Measurements from ENCODE around the gene CHP1.
"Not testable (repeated sequence)": the region's sequence is repeated elsewhere in the genome, so short reads cannot be mapped to it uniquely, and the experiment has no call there.

The CHP1 gene

DNA sequence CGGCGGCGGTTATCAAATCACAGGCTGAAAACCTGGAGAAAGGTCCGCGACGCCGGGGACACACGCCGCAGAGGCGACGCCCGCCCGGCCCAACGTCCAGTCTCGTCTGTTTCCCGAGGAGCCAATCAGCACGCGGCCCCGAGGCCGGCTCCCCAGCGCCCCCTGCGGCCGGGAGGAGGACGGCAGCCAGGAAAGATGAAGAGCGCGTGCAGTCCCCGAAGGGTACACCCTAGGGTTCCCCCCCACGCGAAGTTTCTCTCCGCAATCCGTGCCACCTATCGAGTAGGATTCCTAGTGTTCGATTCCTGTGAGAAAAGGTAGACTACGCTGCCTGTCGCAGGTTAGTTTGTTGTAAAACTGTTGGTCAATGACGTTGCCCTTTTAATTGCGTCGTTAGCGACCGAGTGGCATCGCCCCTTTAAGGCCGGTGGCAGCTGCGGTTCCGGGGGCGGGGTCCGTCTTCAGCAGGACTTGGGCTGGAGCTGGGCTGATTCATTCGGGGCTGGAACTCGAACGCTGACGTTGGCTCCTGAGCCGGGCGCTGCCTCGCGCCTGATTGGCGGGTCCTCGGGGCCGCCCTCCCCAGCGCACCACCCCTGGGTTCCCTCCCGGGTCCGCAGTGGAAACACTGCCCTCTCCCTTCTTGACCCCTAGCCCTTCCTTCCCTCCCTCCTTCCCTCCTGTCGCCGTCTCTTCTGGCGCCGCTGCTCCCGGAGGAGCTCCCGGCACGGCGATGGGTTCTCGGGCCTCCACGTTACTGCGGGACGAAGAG is at the start of gene CHP1, which contains the start of gene EXD1:
Gene CHP1 (plus strand): TSS at position 619 of the 772 bp plus-strand sequence. CDS start 115 bp downstream, at position 734.
Gene EXD1 (minus strand): TSS at position 108 of the 772 bp plus-strand sequence. CDS start 4,182 bp downstream, outside the sequence.
- in situ Hi-C loops (cut with MboI; ENCODE audit: low sequenced_read_pairs), result no loop called here

DNA sequence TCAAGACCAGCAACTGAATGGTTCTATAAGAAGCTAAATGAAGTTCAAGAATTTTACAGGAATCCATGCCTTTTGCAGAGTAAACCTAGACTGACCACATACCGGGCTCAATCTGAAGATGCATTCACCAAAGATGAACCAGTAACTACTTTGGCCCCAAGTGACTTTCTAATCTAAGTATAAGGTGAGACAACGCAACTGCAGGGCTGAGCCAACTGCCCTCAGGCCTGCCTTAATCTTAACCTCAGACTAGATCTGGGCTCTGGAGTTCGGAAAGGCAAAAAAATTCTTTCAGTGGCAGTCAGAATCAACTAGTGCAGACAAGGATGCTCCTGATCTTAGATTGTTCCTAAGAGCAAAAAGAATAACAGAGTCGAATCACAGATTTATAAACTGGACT is 48.8 kb upstream of the CHP1 start:
- in situ Hi-C loops (cut with MboI; ENCODE audit: low sequenced_read_pairs), result loop anchor here (10.0 kb wide), 1 partner anchor 277 kb away; no protein-coding TSS in a partner anchor

DNA sequence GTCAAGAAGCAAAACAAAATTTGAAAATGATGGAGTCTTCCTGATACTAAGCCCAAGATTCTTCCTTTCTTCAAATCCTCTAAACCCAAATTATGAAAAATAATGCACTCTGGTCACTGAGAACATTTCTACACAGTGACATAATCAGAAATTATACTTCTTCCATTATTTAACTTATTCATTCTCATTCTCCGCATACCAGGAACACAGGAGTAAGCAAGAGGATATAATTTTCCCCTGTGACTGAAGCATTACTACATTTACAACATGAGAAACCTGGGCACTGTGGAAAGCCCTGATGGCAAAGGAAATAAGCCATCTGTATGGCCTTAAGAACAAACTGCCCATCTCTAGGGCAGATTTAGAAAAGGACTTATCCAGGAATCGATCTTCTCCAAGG is 47.5 kb upstream of the CHP1 start:
- in situ Hi-C loops (cut with MboI; ENCODE audit: low sequenced_read_pairs), result loop anchor here (10.0 kb wide), 1 partner anchor 279 kb away; no protein-coding TSS in a partner anchor

DNA sequence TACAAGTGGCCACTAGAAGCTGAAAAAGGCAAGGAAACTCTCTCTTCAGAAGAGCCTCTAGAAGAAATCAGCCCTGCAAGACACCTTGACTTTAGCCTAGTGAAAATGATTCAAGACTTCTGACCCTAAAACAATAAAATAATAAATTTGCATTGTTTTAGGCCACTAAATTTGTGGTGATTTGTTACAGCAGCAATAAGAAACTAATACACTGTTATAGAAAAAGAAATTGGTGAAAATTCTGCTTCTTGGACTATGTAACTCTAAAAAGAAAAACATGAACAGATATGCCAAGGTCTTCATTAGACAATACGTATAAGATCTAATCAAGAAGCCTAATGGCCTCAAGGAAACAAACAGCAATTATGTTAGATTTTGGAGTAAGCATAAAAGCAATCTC is 36.6 kb upstream of the CHP1 start:
- in situ Hi-C loops (cut with MboI; ENCODE audit: low sequenced_read_pairs), result no loop called here

DNA sequence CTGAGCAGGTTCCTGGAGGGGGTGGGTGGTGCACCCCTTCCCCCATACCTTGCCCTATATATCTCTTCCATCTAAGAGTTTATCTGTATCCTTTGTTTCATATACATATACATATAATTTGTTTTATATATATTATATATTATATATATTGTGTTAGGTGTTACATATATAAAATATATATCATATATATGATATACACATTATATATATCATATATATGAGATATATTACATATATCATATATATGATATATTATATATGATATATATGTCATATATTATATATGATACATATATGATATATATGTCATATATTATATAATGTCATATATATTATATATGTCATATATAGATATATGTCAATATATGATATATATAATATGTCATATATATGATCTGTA is 31.6 kb upstream of the CHP1 start:
- in situ Hi-C loops (cut with MboI; ENCODE audit: low sequenced_read_pairs), result no loop called here

DNA sequence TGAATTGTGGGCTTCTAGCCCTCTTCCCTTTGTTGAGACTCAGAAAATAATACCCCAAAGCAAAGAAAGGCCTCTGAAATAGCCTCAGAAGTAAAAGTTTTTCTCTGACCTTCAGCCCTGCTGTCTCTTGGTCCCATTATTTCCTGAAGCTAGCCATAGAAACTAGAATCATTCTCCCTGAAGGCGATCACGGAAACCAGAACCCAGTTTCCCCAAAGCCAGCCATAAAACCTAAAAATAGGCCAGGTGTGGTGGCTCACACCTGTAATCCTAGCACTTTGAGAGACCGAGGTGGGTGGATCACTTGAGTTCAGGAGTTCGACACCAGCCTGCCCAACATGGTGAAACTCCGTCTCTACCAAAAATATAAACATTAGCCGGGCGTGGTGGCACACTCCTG is 27.7 kb upstream of the CHP1 start:
- in situ Hi-C loops (cut with MboI; ENCODE audit: low sequenced_read_pairs), result no loop called here

DNA sequence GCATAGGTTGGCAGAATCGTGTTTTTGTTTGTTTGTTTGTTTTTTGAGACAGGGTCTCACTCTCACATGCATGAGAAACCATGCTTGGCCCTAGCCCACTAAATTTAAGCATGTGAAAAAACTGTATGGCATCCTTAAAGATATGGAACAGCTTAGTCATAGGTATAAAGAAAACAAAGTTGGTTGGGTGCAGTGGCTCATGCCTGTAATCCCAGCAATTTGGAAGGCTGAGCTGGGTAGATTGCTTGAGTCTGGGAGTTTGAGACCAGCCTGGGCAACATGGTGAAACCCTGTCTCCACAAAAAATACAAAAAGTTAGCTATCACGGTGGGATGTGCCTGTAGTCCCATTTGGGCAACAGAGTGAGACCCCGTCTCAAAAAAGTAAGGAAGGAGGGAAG is 25.8 kb upstream of the CHP1 start:
- in situ Hi-C loops (cut with MboI; ENCODE audit: low sequenced_read_pairs), result no loop called here

DNA sequence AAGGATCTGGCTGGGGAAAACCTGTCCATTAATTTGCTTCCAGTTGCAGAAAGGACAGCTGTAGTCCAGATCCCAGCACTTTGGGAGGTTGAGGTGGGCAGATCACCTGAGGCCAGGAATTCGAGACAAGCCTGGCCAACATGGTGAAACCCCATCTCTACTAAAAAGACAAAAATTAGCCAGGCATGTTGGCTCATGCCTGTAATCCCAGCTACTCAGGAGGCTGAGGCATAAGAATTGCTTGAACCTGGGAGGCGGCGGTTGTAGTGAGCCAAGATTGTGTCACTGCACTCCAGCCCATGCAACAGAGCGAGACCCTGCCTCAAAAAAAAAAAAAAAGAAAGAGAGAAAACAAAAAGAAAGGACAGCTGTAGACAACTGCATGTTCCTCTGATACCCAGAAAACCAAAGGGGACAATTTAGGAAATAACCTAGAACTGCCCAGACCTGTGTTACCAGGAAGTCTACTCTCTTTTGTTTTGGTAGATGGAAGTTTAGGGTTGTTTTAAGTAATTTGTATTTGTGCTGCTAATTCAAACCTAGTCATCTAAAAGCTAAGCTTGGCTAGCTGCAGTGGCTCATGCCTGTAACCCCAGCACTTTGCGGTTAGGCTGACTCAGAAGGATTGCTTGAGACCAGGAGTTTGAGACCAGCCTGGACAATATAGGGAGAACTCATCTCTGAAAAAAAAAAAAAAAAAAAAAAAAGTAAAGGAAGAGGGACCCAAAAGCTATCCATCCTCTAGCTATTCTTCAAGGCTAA is 23.2 kb upstream of the CHP1 start:
- in situ Hi-C loops (cut with MboI; ENCODE audit: low sequenced_read_pairs), result no loop called here

DNA sequence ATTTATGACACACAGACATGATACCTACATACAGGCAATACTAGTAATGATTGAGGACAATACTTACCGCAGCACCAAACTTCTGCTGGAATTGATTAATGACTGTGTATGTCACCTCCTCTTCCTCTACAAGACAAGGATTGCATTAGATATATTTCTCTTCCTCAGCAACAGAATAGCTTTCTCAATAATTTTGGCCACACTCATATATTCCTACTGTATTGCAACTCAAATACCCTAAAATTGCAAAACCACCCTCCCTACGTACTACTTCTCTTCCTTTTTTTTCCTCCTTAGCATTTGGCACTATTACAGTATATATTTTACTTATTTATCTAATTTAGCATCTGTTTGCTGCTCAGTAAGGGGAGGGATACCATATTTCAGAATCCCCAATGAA is 15.4 kb upstream of the CHP1 start:
- in situ Hi-C loops (cut with MboI; ENCODE audit: low sequenced_read_pairs), result no loop called here

DNA sequence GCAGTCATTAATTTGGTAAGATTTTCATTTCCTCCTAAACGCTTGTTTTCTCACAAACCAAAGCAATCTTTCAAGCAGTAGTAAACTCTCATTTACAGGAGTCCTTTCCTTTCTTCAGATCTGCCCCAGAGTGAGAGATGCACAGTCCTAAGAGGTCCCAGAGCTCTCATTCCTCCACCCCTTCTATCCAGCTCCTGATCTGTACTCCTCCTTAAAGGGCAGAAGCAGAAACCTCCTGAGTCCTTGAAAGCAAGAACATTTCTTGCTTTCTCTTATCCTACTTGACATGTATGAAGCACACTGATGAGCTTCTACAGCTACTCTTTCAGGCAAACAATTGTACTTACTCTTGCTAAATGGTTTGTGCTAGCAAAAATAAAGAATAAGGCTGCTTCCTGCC is 12.2 kb upstream of the CHP1 start:
- in situ Hi-C loops (cut with MboI; ENCODE audit: low sequenced_read_pairs), result no loop called here

DNA sequence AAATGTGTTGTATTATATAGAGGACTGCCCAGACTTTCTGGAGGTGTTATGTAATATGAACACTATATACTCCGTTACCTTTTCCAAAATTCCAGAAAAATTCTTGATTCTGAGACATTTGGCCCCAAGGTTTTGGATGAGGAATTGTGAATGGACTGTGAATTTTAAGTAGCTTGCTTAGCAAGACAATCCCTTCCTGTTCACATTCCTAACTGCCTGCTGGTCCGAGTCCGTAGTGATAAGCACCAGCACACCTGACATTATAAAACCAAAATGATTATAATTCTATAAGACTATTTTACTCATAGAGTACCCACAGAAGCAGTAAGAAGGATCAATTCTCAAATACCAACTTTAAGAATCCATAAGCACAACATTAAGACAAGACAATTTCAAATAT is 11.7 kb upstream of the CHP1 start:
- in situ Hi-C loops (cut with MboI; ENCODE audit: low sequenced_read_pairs), result no loop called here

DNA sequence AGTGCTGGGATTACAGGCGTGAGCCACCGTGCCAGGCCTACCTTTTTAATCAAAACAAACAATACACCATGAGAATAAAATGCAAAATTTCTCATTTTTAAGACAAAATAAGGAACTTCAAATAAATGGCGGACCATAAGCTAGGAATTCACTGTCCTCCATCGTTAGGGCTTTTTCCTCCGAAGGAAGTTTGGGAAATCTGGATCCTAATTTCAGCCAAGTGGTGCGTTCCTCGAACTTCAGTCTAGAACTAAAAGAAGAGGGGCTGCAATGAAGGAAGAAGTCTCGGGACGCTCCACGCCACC is 771 bp upstream of the CHP1 start:
- in situ Hi-C loops (cut with MboI; ENCODE audit: low sequenced_read_pairs), result no loop called here

DNA sequence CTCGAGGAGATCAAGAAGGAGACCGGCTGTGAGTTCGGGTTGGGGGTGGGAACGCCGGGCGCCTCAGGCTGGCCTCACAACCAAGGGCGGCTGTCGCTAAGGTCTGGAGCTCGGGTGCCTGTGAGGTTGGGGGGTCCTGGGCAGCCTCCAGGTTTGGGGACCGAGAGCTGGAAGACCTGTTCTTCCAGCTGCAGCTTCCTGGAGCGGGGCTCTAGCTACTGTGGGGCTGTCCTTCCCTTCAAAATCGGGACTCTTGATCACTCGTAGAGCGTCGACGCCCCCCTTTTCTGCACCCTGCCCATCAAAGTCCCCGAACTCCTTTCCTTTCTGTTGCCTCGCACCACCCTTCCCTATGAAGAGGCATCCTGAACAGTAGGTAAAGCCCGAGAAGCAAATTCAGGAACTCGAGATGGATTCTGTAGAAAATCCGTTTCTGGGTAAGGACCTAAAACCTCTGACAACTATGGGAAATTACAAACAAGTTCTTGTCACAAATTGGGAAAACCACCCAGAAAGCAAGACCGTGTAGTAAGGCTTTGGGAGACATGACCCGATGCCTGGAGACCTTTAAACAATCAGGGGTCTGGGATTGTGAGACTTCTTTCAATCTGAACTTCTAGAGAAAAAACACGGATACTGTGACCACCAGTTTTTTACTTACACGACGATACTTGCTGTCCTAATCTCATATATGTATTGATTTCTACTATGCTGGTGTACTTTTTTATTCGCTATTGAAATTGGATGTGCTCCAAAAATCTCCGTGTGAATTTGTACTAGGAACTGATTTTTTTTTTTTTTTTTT is 556 bp downstream of the CHP1 start:
- in situ Hi-C loops (cut with MboI; ENCODE audit: low sequenced_read_pairs), result no loop called here

DNA sequence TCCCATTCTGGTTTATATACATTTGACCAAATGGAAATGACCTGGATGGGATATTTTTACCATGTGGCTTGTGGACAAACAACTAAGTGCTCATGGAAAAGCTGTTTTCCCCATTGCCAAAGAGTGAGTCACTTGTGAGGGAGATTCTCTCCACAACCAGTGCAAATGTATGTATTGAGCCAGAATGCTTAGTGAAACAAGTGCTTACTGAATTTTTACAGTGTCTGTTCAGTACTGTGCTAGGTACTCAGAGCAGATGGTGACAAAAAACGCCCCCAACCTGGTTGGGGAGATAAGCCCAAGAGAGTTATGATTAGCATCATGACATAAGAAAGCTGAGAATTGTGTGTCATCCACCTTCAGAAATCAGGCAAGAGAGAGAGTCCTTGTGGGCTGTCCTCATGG is 2.3 kb downstream of the CHP1 start:
- in situ Hi-C loops (cut with MboI; ENCODE audit: low sequenced_read_pairs), result no loop called here

DNA sequence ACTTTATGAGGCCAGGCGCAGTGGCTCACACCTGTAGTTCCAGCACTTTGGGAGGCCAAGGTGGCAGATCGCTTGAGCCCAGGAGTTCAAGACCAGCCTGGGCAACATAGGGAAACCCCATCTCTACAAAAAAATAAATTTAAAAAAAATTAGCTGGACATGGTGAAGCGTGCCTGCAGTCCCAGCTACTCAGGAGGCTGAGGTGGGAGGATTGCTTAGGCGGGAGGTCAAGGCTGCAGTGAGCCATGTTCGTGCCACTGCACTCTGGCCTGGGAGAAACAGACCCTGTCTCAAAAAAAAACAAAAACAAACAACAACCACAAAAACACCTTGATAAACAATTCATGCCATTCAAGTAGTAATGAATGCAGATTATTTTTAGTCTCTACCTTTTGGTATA is 4.2 kb downstream of the CHP1 start:
- in situ Hi-C loops (cut with MboI; ENCODE audit: low sequenced_read_pairs), result not testable (repeated sequence)

DNA sequence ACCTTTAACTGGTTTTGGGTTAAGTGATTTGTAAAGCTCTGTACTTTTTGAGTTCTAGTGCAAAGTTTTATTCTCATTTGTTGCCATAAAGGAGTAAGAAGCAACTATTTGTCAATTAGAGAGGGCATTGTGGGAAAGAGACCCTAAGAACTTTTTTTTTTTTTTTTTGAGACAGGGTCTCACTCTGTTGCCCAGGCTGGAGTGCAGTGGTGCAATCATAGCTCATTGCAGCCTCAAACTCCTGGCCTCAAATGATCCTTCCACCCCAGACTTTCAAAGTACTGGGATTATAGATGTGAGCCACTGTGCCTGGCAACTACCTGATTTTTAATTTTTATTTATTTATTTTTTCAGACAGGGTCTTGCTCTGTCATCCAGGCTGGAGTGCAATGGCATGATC is 4.9 kb downstream of the CHP1 start:
- in situ Hi-C loops (cut with MboI; ENCODE audit: low sequenced_read_pairs), result no loop called here

DNA sequence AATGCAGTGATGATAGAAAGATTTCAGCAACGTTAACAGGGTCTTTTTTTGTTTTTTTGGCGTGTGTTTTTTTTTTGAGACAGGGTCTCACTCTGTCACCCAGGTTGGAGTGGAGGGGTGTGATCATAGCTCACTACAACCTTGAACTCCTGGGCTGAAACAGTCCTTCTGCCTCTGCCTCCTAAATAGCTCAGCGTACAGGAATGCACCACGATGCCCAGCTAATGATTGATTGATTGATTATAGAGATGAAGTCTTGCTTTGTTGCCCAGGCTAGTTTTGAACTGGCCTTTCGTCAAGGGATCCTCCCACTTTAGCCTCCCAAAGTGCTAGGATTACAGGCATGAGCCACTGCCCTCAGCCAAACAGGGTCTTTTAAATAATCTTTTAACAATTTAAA is 7.0 kb downstream of the CHP1 start:
- in situ Hi-C loops (cut with MboI; ENCODE audit: low sequenced_read_pairs), result no loop called here

DNA sequence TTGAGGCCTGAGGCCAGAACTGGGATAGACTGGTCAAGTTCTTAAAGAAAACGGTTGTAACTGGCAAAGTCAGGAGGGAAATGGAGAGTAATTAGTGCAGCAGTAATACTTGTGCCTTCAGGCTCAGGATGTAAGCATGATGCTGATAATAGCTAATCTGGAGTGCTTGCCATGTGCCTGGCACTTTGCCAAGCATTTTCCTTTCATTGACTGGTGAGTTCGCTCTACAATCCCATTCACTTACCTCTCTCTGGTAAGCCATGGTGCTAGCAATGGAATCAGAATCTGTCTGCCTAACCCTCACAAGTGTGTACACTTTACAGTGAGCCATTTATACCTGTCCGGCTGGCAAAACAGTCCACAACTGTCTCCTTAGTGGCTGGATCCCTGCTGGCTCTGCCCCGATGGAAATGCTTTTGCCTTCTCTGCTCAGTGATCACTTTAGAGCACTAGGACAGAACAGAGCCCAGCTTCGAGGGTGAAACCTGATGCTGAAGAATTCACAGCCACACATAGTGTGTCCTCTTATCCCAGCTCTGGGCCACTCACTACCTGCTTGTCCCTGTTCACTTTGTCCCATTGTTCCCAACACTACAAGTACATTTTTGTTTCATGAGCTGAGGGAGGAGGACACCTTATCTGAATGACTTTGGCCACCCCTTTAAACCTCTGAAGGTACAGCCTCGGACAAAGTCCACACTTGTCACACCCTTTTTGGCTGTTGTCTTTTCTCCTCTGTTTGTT is 10.3 kb downstream of the CHP1 start:
- in situ Hi-C loops (cut with MboI; ENCODE audit: low sequenced_read_pairs), result no loop called here

DNA sequence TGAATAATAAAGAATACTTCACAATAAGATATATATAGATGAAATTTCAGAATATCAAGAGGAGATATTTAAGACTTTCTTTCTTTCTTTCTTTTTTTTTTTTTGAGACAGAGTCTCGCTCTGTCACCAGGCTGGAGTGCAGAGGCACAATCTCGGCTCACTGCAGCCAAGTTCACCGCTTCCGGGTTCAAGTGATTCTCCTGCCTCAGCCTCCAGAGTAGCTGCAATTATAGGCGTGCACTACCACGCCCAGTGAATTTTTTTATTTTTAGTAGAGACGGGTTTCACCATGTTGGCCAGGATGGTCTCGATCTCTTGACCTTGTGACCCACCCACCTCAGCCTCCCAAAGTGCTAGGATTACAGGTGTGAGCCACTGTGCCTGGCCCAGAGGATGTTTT is 19.7 kb downstream of the CHP1 start:
- in situ Hi-C loops (cut with MboI; ENCODE audit: low sequenced_read_pairs), result not testable (repeated sequence)

DNA sequence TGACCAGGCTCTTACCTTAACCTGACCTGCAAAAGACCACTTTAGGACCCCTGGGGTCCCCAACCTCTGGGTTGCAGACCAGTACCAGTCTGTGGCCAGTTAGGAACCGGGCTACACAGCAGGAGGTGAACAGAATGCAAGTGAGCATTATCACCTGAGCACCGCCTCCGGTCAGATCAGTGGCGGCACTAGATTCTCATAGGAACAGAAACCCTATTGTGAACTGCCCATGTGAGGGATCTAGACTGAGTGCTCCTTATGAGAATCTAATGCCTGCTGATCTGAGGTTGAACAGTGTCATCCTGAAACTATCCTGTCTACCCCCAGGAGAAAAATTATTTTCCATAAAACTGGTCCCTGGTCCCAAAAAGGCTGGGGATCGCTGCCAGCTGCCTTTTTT is 20.3 kb downstream of the CHP1 start:
- in situ Hi-C loops (cut with MboI; ENCODE audit: low sequenced_read_pairs), result no loop called here

DNA sequence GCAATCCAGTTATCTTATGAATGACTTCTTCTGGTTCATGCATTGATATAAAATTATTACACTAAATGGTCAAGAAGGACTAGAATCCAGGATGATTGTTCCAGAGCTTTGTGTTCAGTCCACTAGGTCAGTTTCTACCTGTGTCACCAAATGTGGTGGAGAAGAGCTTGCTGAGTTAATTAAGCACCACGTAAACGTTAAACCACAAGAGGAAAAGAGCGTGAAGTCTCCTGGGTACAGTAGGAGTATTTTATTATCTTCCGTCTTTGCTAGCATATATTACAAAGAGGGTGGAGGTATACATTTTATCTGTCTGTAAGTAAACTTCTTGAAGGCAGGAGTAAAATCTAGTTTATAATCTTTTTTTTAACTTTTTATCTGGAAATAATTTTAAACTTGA is 23.5 kb downstream of the CHP1 start:
- in situ Hi-C loops (cut with MboI; ENCODE audit: low sequenced_read_pairs), result no loop called here

Data from HL-60/S4 treated with retinoic acid at 250 ng/mL for 4 days and 3 days (cell line).